Measurements from ENCODE around the gene PCK1.

The PCK1 gene

GRCh38 chr20:57573894-57574293, 13.0 kb downstream of the PCK1 start:
- TF ChIP-seq, protein P1, sequence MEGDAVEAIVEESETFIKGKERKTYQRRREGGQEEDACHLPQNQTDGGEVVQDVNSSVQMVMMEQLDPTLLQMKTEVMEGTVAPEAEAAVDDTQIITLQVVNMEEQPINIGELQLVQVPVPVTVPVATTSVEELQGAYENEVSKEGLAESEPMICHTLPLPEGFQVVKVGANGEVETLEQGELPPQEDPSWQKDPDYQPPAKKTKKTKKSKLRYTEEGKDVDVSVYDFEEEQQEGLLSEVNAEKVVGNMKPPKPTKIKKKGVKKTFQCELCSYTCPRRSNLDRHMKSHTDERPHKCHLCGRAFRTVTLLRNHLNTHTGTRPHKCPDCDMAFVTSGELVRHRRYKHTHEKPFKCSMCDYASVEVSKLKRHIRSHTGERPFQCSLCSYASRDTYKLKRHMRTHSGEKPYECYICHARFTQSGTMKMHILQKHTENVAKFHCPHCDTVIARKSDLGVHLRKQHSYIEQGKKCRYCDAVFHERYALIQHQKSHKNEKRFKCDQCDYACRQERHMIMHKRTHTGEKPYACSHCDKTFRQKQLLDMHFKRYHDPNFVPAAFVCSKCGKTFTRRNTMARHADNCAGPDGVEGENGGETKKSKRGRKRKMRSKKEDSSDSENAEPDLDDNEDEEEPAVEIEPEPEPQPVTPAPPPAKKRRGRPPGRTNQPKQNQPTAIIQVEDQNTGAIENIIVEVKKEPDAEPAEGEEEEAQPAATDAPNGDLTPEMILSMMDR (IDR thresholded peaks at IDR 0.05; ENCODE audit: low read depth, low read length, missing control alignments) = no peak
- in situ Hi-C loops (cut with HindIII; ENCODE audit: low sequenced_read_pairs) = no loop called here
- H3K4me3 ChIP-seq (ENCODE audit: low read depth, low read length) = no peak overlapping the region
- no peak for DNase-seq (ENCODE audit: low read depth)

DNA sequence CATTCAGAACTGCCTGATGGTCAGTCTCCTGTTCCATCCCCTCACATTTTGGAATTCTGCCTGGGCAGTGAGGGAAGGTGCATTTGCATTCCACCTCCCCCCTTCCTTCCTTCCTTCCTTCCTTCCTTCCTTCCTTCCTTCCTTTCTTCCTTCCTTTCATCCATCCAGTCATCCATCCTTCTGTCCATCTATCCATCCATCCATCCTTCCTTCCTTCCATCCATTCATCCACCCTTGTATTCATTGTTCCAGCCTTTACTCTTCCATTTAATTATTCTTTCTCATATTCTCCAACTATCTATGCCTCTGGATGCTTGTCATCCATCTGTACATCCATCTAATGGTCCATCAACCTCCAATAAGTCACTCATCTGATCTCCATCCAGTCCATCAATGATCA, 14.0 kb downstream of the PCK1 start:
- TF ChIP-seq, protein P1 (IDR thresholded peaks at IDR 0.05; ENCODE audit: low read depth, low read length, missing control alignments) = no peak
- DNase-seq (ENCODE audit: low read depth) = no peak
- H3K4me3 ChIP-seq (ENCODE audit: low read depth, low read length) = no peak overlapping the region
- in situ Hi-C loops (cut with HindIII; ENCODE audit: low sequenced_read_pairs) = no loop called here

DNA sequence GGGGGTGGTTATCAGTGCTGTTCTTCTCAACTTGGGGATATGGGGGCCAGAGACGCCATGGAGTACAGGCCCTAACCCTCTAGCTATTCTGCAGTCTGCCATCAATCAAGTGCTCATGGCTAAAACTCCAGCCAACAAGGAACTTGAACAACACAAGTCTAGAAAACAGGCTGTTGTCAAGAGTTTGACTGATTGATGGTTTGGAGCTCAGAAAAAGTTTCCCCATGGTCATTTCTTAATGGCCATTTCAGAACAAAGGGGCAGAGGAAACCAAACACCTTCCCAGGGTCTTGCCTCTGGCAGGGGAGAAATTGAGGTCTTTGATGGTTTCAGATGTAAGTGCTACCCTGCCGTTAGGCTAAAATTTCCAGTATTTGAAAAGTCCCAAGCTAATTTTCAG, 15.1 kb downstream of the PCK1 start:
- TF ChIP-seq, protein P1 (IDR thresholded peaks at IDR 0.05; ENCODE audit: low read depth, low read length, missing control alignments) = no peak
- H3K4me3 ChIP-seq (ENCODE audit: low read depth, low read length) = no peak overlapping the region
- DNase-seq (ENCODE audit: low read depth) = no peak
- in situ Hi-C loops (cut with HindIII; ENCODE audit: low sequenced_read_pairs) = no loop called here

DNA sequence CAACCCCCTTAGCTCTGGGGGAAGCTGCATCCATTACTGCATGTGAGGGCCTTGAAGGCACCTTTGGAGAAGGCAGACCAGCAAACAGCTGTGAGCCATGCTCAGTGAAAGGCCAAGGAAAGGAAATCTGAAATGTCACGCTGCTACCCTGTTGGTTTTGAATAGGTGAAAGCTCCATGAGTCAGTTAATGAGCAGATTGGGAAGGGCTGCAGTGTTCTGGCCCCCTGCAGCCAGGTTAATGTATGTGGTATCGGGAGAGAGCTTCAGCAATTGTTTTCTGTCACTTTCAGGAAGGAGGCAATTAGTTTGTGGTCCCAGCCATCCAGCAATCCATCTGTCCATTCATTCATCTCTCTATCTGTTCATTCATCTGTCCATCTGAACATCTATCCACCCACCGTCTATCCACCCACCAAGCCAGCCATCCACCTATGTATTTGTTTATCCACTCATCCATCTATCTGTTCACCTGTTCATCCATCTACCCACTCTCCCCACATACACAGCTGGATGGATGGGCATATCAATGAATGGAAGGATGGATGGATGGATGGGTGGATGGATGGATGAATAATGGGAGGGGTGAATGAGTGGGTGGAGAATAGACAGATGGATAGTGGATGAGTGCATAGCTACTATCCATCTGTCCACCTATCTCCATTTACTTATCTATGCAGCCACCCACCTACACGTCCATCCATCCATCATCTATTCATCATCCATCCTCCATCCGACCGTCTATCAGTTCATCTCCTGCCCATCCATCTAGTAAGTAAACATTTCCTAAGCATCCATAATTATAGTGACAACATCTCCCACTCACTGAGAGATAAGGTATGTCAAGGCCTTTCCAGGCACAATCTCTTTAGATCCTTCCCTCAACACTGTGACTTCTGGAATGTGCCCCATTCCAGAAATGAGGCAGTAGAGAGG, 16.0 kb downstream of the PCK1 start:
- no peak overlapping the region for H3K4me3 ChIP-seq (ENCODE audit: low read depth, low read length)
- TF ChIP-seq, protein P1 (IDR thresholded peaks at IDR 0.05; ENCODE audit: low read depth, low read length, missing control alignments) = no peak
- in situ Hi-C loops (cut with HindIII; ENCODE audit: low sequenced_read_pairs) = no loop called here
- no peak for DNase-seq (ENCODE audit: low read depth)

DNA sequence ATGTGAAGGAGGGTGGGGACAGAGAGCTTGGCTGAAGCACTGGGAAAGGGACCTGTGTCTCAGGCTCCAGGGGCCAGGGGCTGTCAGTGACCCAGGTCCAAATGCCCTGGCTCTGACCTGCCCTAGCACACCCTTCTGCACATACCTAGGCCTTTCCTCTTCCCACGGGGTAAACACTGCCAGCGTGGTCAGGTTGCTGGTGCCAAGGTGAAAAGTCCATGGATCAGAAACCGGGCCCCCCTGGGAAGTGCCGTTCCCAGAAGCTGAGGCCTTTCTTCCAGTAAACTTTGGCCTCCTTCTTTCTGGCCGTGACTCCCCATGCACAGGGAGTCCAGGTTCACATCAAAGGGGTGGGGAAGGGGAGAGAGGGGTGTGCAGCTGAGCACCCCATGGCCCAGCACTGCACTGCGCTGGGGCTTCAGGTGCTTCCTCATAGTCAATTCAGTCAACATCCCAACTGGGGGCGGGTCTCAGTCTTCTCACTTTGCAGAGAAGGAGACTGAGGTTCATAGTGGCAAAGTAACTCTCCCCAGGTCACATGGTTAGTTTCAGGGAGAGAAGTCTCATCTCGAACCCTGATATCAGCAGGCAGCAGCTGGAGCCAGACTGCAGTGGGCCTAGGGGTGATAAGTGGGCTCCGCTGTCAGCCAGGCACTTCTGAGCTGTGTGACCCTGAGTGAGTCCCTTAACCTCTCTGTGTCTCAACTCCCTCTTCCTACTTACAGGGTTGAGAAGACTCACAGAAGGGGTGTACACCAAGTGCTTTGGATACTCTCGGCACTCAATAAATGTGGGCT, 17.0 kb downstream of the PCK1 start:
- TF ChIP-seq, protein P1 (IDR thresholded peaks at IDR 0.05; ENCODE audit: low read depth, low read length, missing control alignments) = no peak
- in situ Hi-C loops (cut with HindIII; ENCODE audit: low sequenced_read_pairs) = no loop called here
- DNase-seq (ENCODE audit: low read depth) = no peak
- H3K4me3 ChIP-seq (ENCODE audit: low read depth, low read length) = no peak overlapping the region

DNA sequence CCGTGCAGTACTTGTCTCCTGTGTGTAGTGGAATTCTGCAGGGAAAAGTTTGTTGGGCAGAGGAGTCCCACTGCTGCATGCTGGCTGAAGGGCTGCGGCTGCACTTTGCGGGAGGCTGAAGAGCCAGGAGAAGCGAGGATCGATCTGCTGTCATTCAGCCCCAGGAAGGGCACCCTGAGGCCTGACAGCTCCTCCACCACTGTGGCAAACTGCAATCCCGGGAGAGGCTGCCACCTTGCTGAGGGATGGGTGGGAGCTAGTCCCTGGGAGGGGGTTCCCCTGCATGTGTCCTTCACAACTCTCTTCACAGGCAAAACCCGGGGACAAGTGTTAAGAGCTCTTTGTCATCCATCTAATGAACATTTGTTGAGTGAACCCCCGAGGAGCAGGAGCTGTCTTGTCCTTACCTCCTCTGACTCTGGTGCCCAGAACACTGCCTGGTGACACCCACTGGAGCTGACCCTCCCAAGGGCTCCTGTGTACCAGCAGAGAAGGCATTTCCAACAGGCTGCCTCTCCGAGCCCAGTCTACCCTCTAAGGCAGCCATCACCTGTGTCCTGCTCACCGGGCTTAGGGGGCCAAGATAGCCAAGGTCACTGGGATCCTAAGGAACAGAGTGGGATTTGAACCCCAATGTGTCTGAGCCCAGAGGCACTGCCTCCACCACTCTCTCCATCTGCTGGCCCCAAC, 17.7 kb downstream of the PCK1 start:
- no peak overlapping the region for H3K4me3 ChIP-seq (ENCODE audit: low read depth, low read length)
- TF ChIP-seq, protein P1 (IDR thresholded peaks at IDR 0.05; ENCODE audit: low read depth, low read length, missing control alignments) = no peak
- in situ Hi-C loops (cut with HindIII; ENCODE audit: low sequenced_read_pairs) = no loop called here
- DNase-seq (ENCODE audit: low read depth) = no peak
